GM12801 (cell line): ENCODE results near the gene ARCN1.

Source experiments
- TF ChIP-seq, protein P1 (sequence below): IDR thresholded peaks from one replicate; pipeline ENCODE4 v1.5.1; 2011; ENCODE audit warnings: control low read depth; ENCODE audit not compliant: insufficient read length; ENCODE audit errors: extremely low read depth

Gene ARCN1

DNA sequence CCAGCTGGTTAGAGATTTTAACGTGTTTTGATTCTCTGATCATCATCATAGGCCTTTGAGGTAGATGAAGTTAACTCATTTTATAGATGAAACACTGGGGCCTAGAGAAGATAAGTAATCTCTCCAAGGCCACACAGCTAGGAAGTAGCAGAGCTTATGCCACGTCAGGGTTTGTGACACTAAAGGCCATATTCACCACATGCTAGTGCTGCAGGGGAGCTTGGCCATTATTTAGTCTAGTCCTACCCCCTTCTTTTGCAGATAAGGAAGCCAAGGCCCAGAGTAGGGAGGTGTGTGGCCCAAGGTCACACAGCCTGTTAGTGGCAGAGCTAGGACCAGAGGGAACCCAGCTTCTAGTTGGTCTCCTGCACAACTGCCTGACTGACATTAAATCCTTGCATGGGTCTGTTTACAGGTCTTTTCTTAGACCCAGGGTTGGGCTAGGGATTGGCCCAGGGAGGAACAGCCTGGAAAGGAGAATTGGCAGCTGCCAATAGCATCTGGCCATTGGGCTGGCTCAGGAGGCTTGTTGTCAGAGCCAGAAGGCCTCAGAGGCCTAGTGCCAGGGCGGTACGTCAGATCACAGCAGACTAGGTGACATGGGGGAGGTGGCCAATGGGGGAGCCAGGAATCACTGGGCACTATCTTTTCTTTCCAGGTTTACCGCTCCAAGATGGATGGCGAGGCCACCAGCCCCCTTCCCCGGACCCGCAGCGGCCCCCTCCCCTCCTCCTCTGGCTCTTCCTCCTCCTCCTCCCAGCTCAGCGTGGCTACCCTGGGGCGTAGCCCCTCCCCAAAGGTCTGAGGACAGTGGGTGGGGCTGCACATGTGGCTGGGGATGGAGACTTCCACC is 71.2 kb downstream of the ARCN1 start:
- TF ChIP-seq, protein P1, sequence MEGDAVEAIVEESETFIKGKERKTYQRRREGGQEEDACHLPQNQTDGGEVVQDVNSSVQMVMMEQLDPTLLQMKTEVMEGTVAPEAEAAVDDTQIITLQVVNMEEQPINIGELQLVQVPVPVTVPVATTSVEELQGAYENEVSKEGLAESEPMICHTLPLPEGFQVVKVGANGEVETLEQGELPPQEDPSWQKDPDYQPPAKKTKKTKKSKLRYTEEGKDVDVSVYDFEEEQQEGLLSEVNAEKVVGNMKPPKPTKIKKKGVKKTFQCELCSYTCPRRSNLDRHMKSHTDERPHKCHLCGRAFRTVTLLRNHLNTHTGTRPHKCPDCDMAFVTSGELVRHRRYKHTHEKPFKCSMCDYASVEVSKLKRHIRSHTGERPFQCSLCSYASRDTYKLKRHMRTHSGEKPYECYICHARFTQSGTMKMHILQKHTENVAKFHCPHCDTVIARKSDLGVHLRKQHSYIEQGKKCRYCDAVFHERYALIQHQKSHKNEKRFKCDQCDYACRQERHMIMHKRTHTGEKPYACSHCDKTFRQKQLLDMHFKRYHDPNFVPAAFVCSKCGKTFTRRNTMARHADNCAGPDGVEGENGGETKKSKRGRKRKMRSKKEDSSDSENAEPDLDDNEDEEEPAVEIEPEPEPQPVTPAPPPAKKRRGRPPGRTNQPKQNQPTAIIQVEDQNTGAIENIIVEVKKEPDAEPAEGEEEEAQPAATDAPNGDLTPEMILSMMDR = no peak

DNA sequence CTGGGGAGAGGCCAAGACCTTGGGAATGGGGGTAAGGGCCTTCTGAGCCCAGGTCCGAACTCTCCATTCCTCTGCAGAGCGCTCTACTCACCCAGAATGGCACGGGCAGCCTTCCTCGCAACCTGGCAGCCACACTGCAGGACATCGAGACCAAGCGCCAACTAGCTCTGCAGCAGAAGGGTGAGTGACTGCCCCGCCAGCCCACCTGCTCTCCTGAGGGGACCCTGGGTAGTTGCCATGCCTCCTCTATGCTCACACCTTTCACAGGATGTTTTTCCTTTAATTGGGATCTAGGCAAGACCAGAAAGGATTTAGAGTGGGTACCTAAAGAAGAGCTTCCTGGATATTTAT is 71.8 kb downstream of the ARCN1 start:
- TF ChIP-seq, protein P1 = no peak

DNA sequence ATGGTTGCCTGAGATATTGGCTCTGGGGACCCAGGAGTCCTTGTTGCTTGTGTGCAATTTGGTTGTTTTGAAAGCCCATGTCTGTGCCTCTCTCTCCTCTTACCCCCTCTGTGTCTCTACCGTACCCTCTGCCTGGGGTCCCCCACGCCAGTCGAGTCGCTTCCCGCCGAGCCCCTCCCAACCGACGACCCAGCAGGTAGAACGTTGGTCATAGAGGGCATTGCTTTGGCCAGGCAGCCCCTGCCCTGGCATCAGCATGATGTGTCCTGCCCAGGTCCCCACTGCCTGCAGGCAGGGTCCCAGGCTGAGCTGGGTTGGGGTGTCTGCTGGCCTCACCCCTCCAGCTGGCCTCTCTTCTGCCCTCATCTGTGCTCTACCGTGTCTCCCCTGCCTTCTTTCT is 72.3 kb downstream of the ARCN1 start:
- TF ChIP-seq, protein P1 = no peak

DNA sequence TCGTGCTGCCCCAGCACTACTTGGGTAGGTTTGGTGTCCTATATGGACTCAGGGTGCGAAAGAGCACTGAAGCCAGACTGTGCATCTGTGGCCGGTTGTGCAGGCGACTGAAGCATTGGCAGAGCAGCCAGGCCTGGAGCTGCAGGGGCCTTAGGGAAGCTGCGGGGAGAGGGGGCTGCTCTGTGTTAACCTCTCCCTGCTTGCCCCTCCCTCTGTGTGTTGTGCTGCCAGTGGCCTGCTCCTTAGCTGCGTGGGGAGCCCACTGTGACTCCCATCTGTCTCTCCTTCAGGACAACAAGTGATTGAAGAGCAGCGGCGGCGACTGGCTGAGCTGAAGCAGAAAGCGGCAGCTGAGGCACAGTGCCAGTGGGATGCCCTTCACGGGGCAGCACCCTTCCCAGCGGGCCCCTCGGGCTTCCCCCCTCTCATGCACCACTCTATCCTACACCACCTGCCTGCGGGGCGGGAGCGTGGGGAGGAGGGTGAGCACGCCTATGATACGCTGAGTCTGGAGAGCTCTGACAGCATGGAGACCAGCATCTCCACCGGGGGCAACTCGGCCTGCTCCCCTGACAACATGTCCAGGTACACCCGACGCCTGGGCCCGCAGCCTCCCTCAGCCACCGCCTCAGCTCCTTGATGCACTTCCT is 73.0 kb downstream of the ARCN1 start:
- TF ChIP-seq, protein P1 = no peak

DNA sequence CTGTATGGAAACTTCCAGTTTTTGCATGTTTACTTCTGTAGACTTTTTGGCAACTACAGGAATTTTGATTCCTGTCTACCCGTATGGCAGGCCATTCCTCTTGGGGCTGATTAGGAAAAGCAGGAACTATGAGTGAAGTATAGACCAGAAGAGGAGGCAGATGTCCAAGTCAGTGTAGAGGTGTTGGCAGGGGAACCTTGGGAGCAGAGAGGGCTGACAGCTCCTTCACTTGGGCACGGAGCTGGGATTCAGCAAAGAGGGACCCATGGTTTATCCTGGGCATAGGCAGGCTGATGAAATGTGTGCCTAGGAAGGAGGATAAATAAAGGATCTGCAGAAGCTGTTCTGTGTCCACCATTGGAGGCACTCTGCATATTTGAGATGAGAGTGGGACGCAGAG is 74.2 kb downstream of the ARCN1 start:
- TF ChIP-seq, protein P1 = no peak

DNA sequence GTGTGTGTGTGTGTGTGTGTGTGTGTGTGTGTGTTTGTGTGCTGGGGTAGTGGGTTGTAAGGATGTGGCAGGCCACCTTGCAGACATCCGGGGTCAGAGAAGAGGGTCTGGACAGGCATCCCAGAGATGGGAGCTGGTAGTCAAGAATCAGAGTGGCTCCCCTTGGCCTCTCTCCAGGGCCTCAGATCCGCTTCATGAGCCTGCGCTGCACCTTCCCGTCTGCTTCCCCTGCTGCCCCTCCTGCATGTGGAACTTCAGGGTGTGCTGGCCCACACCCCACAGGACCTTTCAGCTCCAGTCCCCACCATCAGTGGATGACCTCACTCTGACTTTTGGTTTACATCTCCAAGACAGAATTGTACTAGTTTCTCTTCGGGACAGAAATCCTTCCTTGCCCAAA is 76.1 kb downstream of the ARCN1 start:
- TF ChIP-seq, protein P1 = no peak

DNA sequence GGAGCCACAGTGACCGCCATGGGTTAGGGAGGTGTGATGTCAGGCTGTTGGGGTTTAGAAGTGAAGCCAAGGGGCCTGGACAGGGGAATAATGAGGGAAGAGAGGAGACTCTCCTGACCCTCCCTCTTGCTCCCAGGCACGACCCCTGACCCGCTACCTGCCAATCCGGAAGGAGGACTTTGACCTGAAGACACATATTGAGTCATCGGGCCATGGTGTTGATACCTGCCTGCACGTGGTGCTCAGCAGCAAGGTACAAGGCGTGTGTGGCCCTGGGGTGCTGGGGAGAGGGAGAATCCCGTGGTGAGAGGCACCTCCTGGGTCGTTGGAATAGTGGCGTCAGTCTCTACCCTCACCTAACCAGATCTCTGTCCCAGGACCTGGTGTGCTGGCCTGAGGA is 77.7 kb downstream of the ARCN1 start:
- TF ChIP-seq, protein P1 = no peak
